GM12878 (cell line): Measurements from ENCODE around the gene PON3. TPM values are rescaled to one million over a fixed set of nuclear protein-coding genes. Genes with fewer than 3 reads are reported as not detected.

Experiments used
- ATAC-seq: fragments of 200-7000 bp; cut with Tn5 transposase; 3 replicates; pipeline ENCODE4 v1.9.1; 2020; ENCODE audit warnings: mild to moderate bottlenecking, moderate library complexity
- BruUV-seq: library from RNA; stranded (reverse); fragments of 400-500 nt; replicated peaks from 2 replicates; lab custom pipeline; 2021; lab: Mats Ljungman, UMichigan
- CTCF ChIA-PET: fragments of 300-600 bp; sonication (Branson Sonifier 250); formaldehyde crosslinking; extraction: SDS; loops from one replicate; lab custom pipeline; 2021; ENCODE audit warnings: inconsistent platforms; lab: Yijun Ruan, JAX
- POLR2A ChIA-PET: fragments of 350-600 bp; formaldehyde crosslinking; extraction: SDS; loops from one replicate; lab custom pipeline; 2021; ENCODE audit warnings: inconsistent platforms; lab: Charles Lee
- RAD21 ChIA-PET: fragments of 300-600 bp; sonication (Branson Sonifier 250); formaldehyde crosslinking; loops from one replicate; lab custom pipeline; 2023; ENCODE audit warnings: antibody characterized with exemption; ENCODE audit not compliant: unreplicated experiment; lab: Charles Lee
- SMC1A ChIA-PET: fragments of 300-600 bp; sonication (Branson Sonifier 250); formaldehyde crosslinking; loops from one replicate; lab custom pipeline; 2023; ENCODE audit not compliant: unreplicated experiment, uncharacterized antibody; lab: Charles Lee
- DNase-seq: peaks from one replicate; pipeline ENCODE4 v3.0.0-alpha.2; 2011; ENCODE audit warnings: low read depth, low spot score
- FAIRE-seq: peaks from 3 replicates; lab custom pipeline; 2011; peaks lifted over from hg19 to GRCh38; lab: Jason Lieb, UNC
- H2AFZ ChIP-seq: 2 replicates; pipeline ENCODE4 v1.6.0; 2011; ENCODE audit warnings: low read depth, low read length, control low read depth; ENCODE audit not compliant: control insufficient read depth
- H3K27ac ChIP-seq: 2 replicates; pipeline ENCODE4 v1.5.1; 2011; ENCODE audit warnings: control low read depth; ENCODE audit not compliant: control insufficient read depth, insufficient read depth
- H3K27me3 ChIP-seq, 2 experiments: replicated peaks in 1 of 2; 2 replicates each; pipeline versions ENCODE4 v1.6.0 to v1.6.1; 2011; ENCODE audit warnings: low read length in 1 of 2; ENCODE audit not compliant: control insufficient read depth in 2 of 2, insufficient read depth in 2 of 2
- H3K36me3 ChIP-seq, 2 experiments: 2 replicates each; pipeline ENCODE4 v1.5.1; 2011; ENCODE audit warnings: low read length in 1 of 2; ENCODE audit not compliant: control insufficient read depth in 2 of 2, insufficient read depth in 2 of 2
- H3K4me1 ChIP-seq: 2 replicates; pipeline ENCODE4 v1.6.1; 2011; ENCODE audit warnings: mild to moderate bottlenecking, low read length, moderate library complexity, mixed read lengths; ENCODE audit not compliant: control insufficient read depth, insufficient read depth
- H3K4me2 ChIP-seq: 2 replicates; pipeline ENCODE4 v1.6.0; 2011; ENCODE audit warnings: control low read depth; ENCODE audit not compliant: control insufficient read depth, insufficient read depth
- H3K4me3 ChIP-seq: fragments of 200-600 bp; sonication (generic); 2 replicates; pipeline ENCODE4 v1.5.1; 2016
- H3K79me2 ChIP-seq: 2 replicates; pipeline ENCODE4 v1.6.0; 2011; ENCODE audit warnings: low read length; ENCODE audit not compliant: control insufficient read depth, insufficient read depth
- H3K9ac ChIP-seq: 2 replicates; pipeline ENCODE4 v1.8.0; 2011; ENCODE audit warnings: low read length, control low read depth, mixed read lengths; ENCODE audit not compliant: control insufficient read depth, insufficient read depth
- H3K9me3 ChIP-seq: replicated peaks from 3 replicates; pipeline ENCODE4 v1.5.1; 2011; ENCODE audit warnings: mild to moderate bottlenecking, low read length; ENCODE audit not compliant: control insufficient read depth, insufficient read depth
- H4K20me1 ChIP-seq: 2 replicates; pipeline ENCODE4 v1.6.0; 2011; ENCODE audit not compliant: control insufficient read depth, insufficient read depth
- CHD1 ChIP-seq: IDR thresholded peaks from 2 replicates; pipeline ENCODE4 v1.6.1; 2012; ENCODE audit warnings: low read depth, low read length, improper control_type of control experiment
- E2F8 ChIP-seq: fragments of 450-650 bp; IDR thresholded peaks from 2 replicates; pipeline ENCODE4 v1.6.1; 2018; ENCODE audit warnings: mild to moderate bottlenecking, low read depth, moderate library complexity; ENCODE audit not compliant: partially characterized antibody
- HDGF ChIP-seq: fragments of 450-650 bp; IDR thresholded peaks from 2 replicates; pipeline ENCODE4 v1.6.1; 2016; ENCODE audit warnings: antibody characterized with exemption
- SIN3A ChIP-seq: IDR thresholded peaks from 2 replicates; pipeline ENCODE4 v1.6.1; 2012; ENCODE audit warnings: low read depth, low read length, improper control_type of control experiment
- SIX5 ChIP-seq: IDR thresholded peaks from 2 replicates; pipeline ENCODE4 v1.6.1; 2011; ENCODE audit warnings: mild to moderate bottlenecking, low read depth, low read length, moderate library complexity; ENCODE audit not compliant: severe bottlenecking
- TARDBP ChIP-seq: IDR thresholded peaks from 2 replicates; pipeline ENCODE4 v1.6.1; 2016; ENCODE audit warnings: borderline replicate concordance
- WRNIP1 ChIP-seq: IDR thresholded peaks from 2 replicates; pipeline ENCODE4 v1.6.1; 2011; ENCODE audit warnings: low read depth, low read length, improper control_type of control experiment, borderline replicate concordance
- YBX1 ChIP-seq: fragments of 450-650 bp; IDR thresholded peaks from 2 replicates; pipeline ENCODE4 v1.6.1; 2016; ENCODE audit warnings: antibody characterized with exemption
- YY1 ChIP-seq: IDR thresholded peaks from 2 replicates; pipeline ENCODE4 v1.6.1; 2011; ENCODE audit warnings: low read depth, mild to moderate bottlenecking, low read length
- ZBED1 ChIP-seq: IDR thresholded peaks from 2 replicates; pipeline ENCODE4 v1.6.1; 2016; ENCODE audit warnings: borderline replicate concordance
- ZNF384 ChIP-seq: IDR thresholded peaks from 2 replicates; pipeline ENCODE4 v1.6.1; 2012; ENCODE audit warnings: low read depth, mild to moderate bottlenecking, low read length, improper control_type of control experiment, borderline replicate concordance
- ZZZ3 ChIP-seq: IDR thresholded peaks from 2 replicates; pipeline ENCODE4 v1.6.1; 2011; ENCODE audit warnings: low read depth; ENCODE audit not compliant: control insufficient read depth, insufficient read length
- WGBS: methylation state at CpG from one replicate; pipeline ENCODE4 v1.1.6; 2016; ENCODE audit warnings: low lambda C conversion rate; ENCODE audit not compliant: insufficient replicate concordance, insufficient coverage; ENCODE audit errors: missing lambda C conversion rate; 5-methylcytosine and 5-hydroxymethylcytosine counted together
- in situ Hi-C: fragments of 300-500 bp; cut with MboI; formaldehyde crosslinking; loops from 9 replicates; pipeline ENCODE4 v1.14.3; 2018; ENCODE audit warnings: mixed read lengths
- intact Hi-C: fragments of 100-400 bp; cut with micrococcal nuclease; formaldehyde crosslinking; loops from one replicate; pipeline ENCODE4 v1.14.2; 2022; ENCODE audit not compliant: unreplicated experiment
- polyA plus RNA-seq, 11 experiments: library from polyadenylated mRNA; depleted of rRNA in 4 of 11; unstranded in 6 of 11; stranded (reverse) in 5 of 11; fragments of >200 nt; fragmentation: Nextera tagmentation in 4 of 11; fragmentation: Illumina TruSeq in 1 of 11; extraction: Ambion mirVana in 4 of 11; extraction: Trizol in 1 of 11; gene quantifications; 1 replicate in 1 of 11; 2 replicates in 10 of 11; pipeline versions ENCODE4 v1.2.1 to v1.2.3, GENCODE V29; 2011 to 2016; ENCODE audit warnings: inconsistent platforms in 2 of 11, missing spikeins in 2 of 11, low read depth in 1 of 11
- total RNA-seq, 4 experiments: library from RNA; depleted of rRNA in 3 of 4; stranded (reverse); fragments of >200 nt in 3 of 4; fragmentation: Illumina TruSeq in 1 of 4; extraction: Trizol in 1 of 4; gene quantifications; 2 replicates each; pipeline versions ENCODE4 v1.2.1 to v1.2.3, GENCODE V29; 2013 to 2021
- TF ChIP-seq, protein P1 (sequence below): IDR thresholded peaks from 2 replicates; pipeline ENCODE4 v1.6.1; 2012; ENCODE audit warnings: low read depth, low read length, improper control_type of control experiment
- TF ChIP-seq, protein P2 (sequence below): fragments of 450-650 bp; IDR thresholded peaks from 2 replicates; pipeline ENCODE4 v1.6.1; 2018; ENCODE audit warnings: borderline replicate concordance, mild to moderate bottlenecking; ENCODE audit not compliant: partially characterized antibody
- TF ChIP-seq, protein P3 (sequence below): fragments of 450-650 bp; formaldehyde crosslinking; IDR thresholded peaks from 2 replicates; pipeline ENCODE4 v1.4.0; 2020; ENCODE audit warnings: mild to moderate bottlenecking, moderate library complexity

The PON3 gene
- total and polyA plus RNA-seq, 10 of the 15 experiments (the other 5 are each of a cell fraction or from before 2014, with no cell fraction given), result 0.45 to 2.0 (median 0.91) TPM

DNA sequence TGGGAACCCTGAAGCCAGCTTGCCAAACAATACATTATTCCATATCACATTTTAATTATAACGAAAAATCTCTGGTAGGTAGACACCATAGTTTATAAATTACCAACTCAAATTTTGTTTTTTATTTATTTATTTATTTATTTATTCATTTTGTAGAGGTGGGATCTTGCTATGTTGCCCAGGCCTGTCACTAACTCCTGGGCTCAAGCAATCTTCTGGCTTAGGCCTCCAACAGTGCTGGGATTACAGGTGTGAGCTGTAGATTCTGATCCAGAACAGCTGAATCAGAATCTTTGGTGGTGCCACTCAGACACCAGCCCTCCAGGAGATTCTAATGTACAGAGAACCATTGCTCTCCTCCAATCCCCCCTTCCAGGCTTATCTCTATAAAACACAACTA lies 37.0 kb upstream of the PON3 start:
- ATAC-seq (no peak), DNase-seq (no peak), FAIRE-seq (no peak)
- Histone ChIP-seq H4K20me1 (no peaks in the 10 kb centered on the region), H3K27me3 (no peaks in the 10 kb centered on the region), H3K9me3 (no peaks in the 10 kb centered on the region), H3K4me2 (no peak overlapping the region), H3K4me1 (no peaks in the 10 kb centered on the region), H3K79me2 (no peaks in the 10 kb centered on the region), H3K9ac (no peak overlapping the region), H2AFZ (no peak overlapping the region), H3K4me3 (no peak overlapping the region), H3K27ac (no peak overlapping the region), H3K36me3 (no peaks in the 10 kb centered on the region; a peak in 1 of 4 replicates)
- in situ Hi-C loops (no loop called here), intact Hi-C loops (no loop called here)
- CTCF ChIA-PET, result interaction anchor here (1.0 to 3.8 kb wide), 4 partner anchors 19 to 76 kb away, joined by 4 to 19 read pairs (median 4); no protein-coding TSS in a partner anchor
- SMC1A ChIA-PET, result interaction anchor here (0.9 to 2.3 kb wide), 8 partner anchors 10 to 43 kb away, joined by 3 to 20 read pairs (median 8); no protein-coding TSS in a partner anchor
- BruUV-seq, result no TSS peak
- RAD21 ChIA-PET, result interaction anchor here (1.0 to 3.9 kb wide), 7 partner anchors 12 to 253 kb away, joined by 3 to 21 read pairs (median 4); no protein-coding TSS in a partner anchor
- 34% methylated on average over 1 of the region's 1 CpG for WGBS
- POLR2A ChIA-PET, result interaction anchor here (0.5 to 1.2 kb wide), 2 partner anchors 13 to 153 kb away, joined by 3 read pairs; no protein-coding TSS in a partner anchor
- no peak for TF ChIP-seq SIX5
- TF ChIP-seq, protein P1, sequence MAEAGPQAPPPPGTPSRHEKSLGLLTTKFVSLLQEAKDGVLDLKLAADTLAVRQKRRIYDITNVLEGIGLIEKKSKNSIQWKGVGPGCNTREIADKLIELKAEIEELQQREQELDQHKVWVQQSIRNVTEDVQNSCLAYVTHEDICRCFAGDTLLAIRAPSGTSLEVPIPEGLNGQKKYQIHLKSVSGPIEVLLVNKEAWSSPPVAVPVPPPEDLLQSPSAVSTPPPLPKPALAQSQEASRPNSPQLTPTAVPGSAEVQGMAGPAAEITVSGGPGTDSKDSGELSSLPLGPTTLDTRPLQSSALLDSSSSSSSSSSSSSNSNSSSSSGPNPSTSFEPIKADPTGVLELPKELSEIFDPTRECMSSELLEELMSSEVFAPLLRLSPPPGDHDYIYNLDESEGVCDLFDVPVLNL, result no peak
- no peak for TF ChIP-seq YBX1
- no peak for TF ChIP-seq HDGF
- TF ChIP-seq TARDBP, result no peak
- no peak for TF ChIP-seq E2F8
- no peak for TF ChIP-seq SIN3A
- no peak for TF ChIP-seq ZNF384
- TF ChIP-seq, protein P2, sequence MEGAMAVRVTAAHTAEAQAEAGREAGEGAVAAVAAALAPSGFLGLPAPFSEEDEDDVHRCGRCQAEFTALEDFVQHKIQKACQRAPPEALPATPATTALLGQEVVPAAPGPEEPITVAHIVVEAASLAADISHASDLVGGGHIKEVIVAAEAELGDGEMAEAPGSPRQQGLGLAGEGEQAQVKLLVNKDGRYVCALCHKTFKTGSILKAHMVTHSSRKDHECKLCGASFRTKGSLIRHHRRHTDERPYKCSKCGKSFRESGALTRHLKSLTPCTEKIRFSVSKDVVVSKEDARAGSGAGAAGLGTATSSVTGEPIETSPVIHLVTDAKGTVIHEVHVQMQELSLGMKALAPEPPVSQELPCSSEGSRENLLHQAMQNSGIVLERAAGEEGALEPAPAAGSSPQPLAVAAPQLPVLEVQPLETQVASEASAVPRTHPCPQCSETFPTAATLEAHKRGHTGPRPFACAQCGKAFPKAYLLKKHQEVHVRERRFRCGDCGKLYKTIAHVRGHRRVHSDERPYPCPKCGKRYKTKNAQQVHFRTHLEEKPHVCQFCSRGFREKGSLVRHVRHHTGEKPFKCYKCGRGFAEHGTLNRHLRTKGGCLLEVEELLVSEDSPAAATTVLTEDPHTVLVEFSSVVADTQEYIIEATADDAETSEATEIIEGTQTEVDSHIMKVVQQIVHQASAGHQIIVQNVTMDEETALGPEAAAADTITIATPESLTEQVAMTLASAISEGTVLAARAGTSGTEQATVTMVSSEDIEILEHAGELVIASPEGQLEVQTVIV, result no peak
- no peak for TF ChIP-seq CHD1
- TF ChIP-seq WRNIP1, result no peak
- TF ChIP-seq, protein P3, sequence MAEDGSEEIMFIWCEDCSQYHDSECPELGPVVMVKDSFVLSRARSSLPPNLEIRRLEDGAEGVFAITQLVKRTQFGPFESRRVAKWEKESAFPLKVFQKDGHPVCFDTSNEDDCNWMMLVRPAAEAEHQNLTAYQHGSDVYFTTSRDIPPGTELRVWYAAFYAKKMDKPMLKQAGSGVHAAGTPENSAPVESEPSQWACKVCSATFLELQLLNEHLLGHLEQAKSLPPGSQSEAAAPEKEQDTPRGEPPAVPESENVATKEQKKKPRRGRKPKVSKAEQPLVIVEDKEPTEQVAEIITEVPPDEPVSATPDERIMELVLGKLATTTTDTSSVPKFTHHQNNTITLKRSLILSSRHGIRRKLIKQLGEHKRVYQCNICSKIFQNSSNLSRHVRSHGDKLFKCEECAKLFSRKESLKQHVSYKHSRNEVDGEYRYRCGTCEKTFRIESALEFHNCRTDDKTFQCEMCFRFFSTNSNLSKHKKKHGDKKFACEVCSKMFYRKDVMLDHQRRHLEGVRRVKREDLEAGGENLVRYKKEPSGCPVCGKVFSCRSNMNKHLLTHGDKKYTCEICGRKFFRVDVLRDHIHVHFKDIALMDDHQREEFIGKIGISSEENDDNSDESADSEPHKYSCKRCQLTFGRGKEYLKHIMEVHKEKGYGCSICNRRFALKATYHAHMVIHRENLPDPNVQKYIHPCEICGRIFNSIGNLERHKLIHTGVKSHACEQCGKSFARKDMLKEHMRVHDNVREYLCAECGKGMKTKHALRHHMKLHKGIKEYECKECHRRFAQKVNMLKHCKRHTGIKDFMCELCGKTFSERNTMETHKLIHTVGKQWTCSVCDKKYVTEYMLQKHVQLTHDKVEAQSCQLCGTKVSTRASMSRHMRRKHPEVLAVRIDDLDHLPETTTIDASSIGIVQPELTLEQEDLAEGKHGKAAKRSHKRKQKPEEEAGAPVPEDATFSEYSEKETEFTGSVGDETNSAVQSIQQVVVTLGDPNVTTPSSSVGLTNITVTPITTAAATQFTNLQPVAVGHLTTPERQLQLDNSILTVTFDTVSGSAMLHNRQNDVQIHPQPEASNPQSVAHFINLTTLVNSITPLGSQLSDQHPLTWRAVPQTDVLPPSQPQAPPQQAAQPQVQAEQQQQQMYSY (CRISPR knock-in tag), result no peak
- no peak for TF ChIP-seq YY1
- TF ChIP-seq ZBED1, result no peak
- no peak for TF ChIP-seq ZZZ3
